ENCODE results near the gene IGFBP3. TPM values are rescaled to one million over a fixed set of nuclear protein-coding genes. Genes with fewer than 3 reads are reported as not detected.

The IGFBP3 gene
- total RNA-seq (8.9 and 158 TPM in 2 replicates), polyA plus RNA-seq (80.7 and 227 TPM in 2 replicates), polyA minus RNA-seq (ENCODE audit: low replicate concordance) (13.1 and 25.9 TPM in 2 replicates)
- polyA plus RNA-seq (2012), result 47.2 and 125 TPM in 2 replicates

- H3K79me2 ChIP-seq (ENCODE audit: control insufficient read depth, insufficient read depth, low read length), result no peaks in the 10 kb centered on the region
- peaks cover 13% of the 10 kb centered on the region for H3K4me1 ChIP-seq (ENCODE audit: control insufficient read depth, extremely low read depth, insufficient read depth, low read length)
- H2AFZ ChIP-seq (ENCODE audit: low read length), result peak within 1 kb of the TSS; percentile 58
- DNase-seq (ENCODE audit: low read depth in 2 of 2), result peak; percentile 67 to 78
- H4K20me1 ChIP-seq (ENCODE audit: control insufficient read depth, extremely low read depth, insufficient read depth, low read length), result no peaks in the 10 kb centered on the region
- peak; percentile 11 for TF ChIP-seq EZH2 (IDR thresholded peaks at IDR 0.05; ENCODE audit: low read length, missing control alignments)
- no peak for TF ChIP-seq CTCF (conservative IDR thresholded peaks at IDR 0.05 in 1 of 2, IDR thresholded peaks at IDR 0.05 in 1 of 2; ENCODE audit: low read depth in 1 of 2, low read length in 2 of 2)
- no peak within 1 kb of the TSS for H3K27ac ChIP-seq (ENCODE audit: insufficient read depth, low read length)
- H3K9ac ChIP-seq (ENCODE audit: insufficient read depth, low read length), result peak within 1 kb of the TSS; percentile 51
- no peaks in the 10 kb centered on the region for H3K36me3 ChIP-seq (ENCODE audit: control insufficient read depth, insufficient read depth, low read length)
- H3K4me2 ChIP-seq (ENCODE audit: extremely low read depth, insufficient read depth, low read length), result peak within 1 kb of the TSS; percentile 81
- peak within 1 kb of the TSS; percentile 42 to 64 (median 54) for H3K4me3 ChIP-seq (replicated peaks in 1 of 4; ENCODE audit: control extremely low read depth in 1 of 4, insufficient read depth in 1 of 4, low read depth in 3 of 4, low read length in 4 of 4)
- no peaks in the 10 kb centered on the region for H3K9me3 ChIP-seq (ENCODE audit: control insufficient read depth, insufficient read depth, low read depth, low read length)
- peaks cover 25% of the 10 kb centered on the region for H3K27me3 ChIP-seq (ENCODE audit: control insufficient read depth, insufficient read depth, low read length)
These were observed at the start of gene IGFBP3 for GRCh38 chr7:45920502-45921380. IGFBP3 (minus strand) TSS chr7:45921272; CDS start chr7:45921140, 132 bp downstream.

- no peak for DNase-seq (ENCODE audit: low read depth in 2 of 2)
- no peak for TF ChIP-seq EZH2 (IDR thresholded peaks at IDR 0.05; ENCODE audit: low read length, missing control alignments)
- TF ChIP-seq CTCF (conservative IDR thresholded peaks at IDR 0.05 in 1 of 2, IDR thresholded peaks at IDR 0.05 in 1 of 2; ENCODE audit: low read depth in 1 of 2, low read length in 2 of 2), result no peak
- no peak overlapping the region for H2AFZ ChIP-seq (ENCODE audit: low read length)
- no peaks in the 10 kb centered on the region for H3K36me3 ChIP-seq (ENCODE audit: control insufficient read depth, insufficient read depth, low read length)
- no peak overlapping the region for H3K4me3 ChIP-seq (replicated peaks in 1 of 4; ENCODE audit: control extremely low read depth in 1 of 4, insufficient read depth in 1 of 4, low read depth in 3 of 4, low read length in 4 of 4)
- H3K27me3 ChIP-seq (ENCODE audit: control insufficient read depth, insufficient read depth, low read length), result no peaks in the 10 kb centered on the region
- H3K27ac ChIP-seq (ENCODE audit: insufficient read depth, low read length), result no peak overlapping the region
- no peak overlapping the region for H3K9ac ChIP-seq (ENCODE audit: insufficient read depth, low read length)
- H4K20me1 ChIP-seq (ENCODE audit: control insufficient read depth, extremely low read depth, insufficient read depth, low read length), result no peaks in the 10 kb centered on the region
- no peak overlapping the region for H3K4me2 ChIP-seq (ENCODE audit: extremely low read depth, insufficient read depth, low read length)
- no peaks in the 10 kb centered on the region for H3K4me1 ChIP-seq (ENCODE audit: control insufficient read depth, extremely low read depth, insufficient read depth, low read length)
- H3K79me2 ChIP-seq (ENCODE audit: control insufficient read depth, insufficient read depth, low read length), result no peaks in the 10 kb centered on the region
- no peaks in the 10 kb centered on the region for H3K9me3 ChIP-seq (ENCODE audit: control insufficient read depth, insufficient read depth, low read depth, low read length)
These were observed 49.4 kb upstream of the IGFBP3 start for GRCh38 chr7:45970454-45970853.

GRCh38 chr7:45969940-45970339, 48.9 kb upstream of the IGFBP3 start:
- Histone ChIP-seq H3K9me3 (ENCODE audit: control insufficient read depth, insufficient read depth, low read depth, low read length) (no peaks in the 10 kb centered on the region), H3K4me3 (replicated peaks in 1 of 4; ENCODE audit: control extremely low read depth in 1 of 4, insufficient read depth in 1 of 4, low read depth in 3 of 4, low read length in 4 of 4) (no peak overlapping the region), H3K4me1 (ENCODE audit: control insufficient read depth, extremely low read depth, insufficient read depth, low read length) (no peaks in the 10 kb centered on the region), H3K79me2 (ENCODE audit: control insufficient read depth, insufficient read depth, low read length) (no peaks in the 10 kb centered on the region), H3K27ac (ENCODE audit: insufficient read depth, low read length) (no peak overlapping the region), H2AFZ (ENCODE audit: low read length) (no peak overlapping the region), H3K9ac (ENCODE audit: insufficient read depth, low read length) (no peak overlapping the region), H3K27me3 (ENCODE audit: control insufficient read depth, insufficient read depth, low read length) (no peaks in the 10 kb centered on the region), H4K20me1 (ENCODE audit: control insufficient read depth, extremely low read depth, insufficient read depth, low read length) (no peaks in the 10 kb centered on the region), H3K36me3 (ENCODE audit: control insufficient read depth, insufficient read depth, low read length) (no peaks in the 10 kb centered on the region), H3K4me2 (ENCODE audit: extremely low read depth, insufficient read depth, low read length) (no peak overlapping the region)
- no peak for DNase-seq (ENCODE audit: low read depth in 2 of 2)
- no peak for TF ChIP-seq EZH2 (IDR thresholded peaks at IDR 0.05; ENCODE audit: low read length, missing control alignments)
- TF ChIP-seq CTCF (conservative IDR thresholded peaks at IDR 0.05 in 1 of 2, IDR thresholded peaks at IDR 0.05 in 1 of 2; ENCODE audit: low read depth in 1 of 2, low read length in 2 of 2), result no peak
